Activated CD4-positive, alpha-beta T cell treated with anti-CD3 and anti-CD28 coated beads for 48 hours (primary cell): Measurements from ENCODE around the gene ATAD2B.

Experiments
- DNase-seq: peaks from one replicate; pipeline ENCODE4 v3.0.0-alpha.2; 2020

ATAD2B gene

DNA sequence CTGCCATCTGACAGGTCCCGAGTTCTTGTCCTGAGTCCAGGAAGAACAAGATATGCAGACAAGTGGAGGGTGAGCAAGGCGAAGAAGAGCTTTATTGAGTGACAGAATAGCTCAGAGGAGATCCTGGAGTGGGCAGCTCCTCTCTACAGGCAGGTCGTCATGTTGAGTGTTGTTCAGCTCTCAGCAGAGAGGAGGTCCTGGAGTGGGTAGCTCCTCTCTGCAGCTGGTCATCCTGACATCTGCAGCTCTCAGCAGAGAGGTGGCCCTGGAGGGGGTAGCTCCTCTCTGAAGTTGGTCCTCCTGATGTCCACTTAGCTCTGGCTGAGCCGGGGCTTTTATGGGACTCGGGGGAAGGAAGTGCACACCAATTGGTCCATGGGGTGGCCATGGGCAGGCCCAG is 90.4 kb downstream of the ATAD2B start:
- DNase-seq = no peak

DNA sequence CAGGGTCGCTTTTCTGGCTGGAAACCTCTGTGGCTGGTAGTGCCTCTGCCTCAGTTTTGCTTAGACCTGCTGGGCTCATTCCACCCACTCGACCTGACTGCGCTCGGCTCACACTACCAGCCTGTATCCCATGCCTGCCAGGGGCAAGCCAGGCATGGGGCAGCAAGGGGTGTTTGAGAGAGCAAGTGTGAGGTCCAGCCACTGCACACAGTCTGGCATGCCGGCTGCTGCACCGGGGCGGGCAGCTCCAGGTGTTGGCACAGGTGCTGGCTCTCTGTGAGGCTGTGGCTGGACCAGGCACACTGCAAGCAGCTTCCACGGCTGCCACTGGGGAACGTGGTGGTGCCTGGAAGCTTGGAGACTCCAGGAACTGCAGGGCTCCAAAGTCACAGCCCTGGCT is 90.9 kb downstream of the ATAD2B start:
- DNase-seq = no peak

- no peak for DNase-seq
These were observed 91.5 kb downstream of the ATAD2B start for GRCh38 chr2:23835423-23835822.

- no peak for DNase-seq
These were observed 97.9 kb downstream of the ATAD2B start for GRCh38 chr2:23828986-23829385.

DNA sequence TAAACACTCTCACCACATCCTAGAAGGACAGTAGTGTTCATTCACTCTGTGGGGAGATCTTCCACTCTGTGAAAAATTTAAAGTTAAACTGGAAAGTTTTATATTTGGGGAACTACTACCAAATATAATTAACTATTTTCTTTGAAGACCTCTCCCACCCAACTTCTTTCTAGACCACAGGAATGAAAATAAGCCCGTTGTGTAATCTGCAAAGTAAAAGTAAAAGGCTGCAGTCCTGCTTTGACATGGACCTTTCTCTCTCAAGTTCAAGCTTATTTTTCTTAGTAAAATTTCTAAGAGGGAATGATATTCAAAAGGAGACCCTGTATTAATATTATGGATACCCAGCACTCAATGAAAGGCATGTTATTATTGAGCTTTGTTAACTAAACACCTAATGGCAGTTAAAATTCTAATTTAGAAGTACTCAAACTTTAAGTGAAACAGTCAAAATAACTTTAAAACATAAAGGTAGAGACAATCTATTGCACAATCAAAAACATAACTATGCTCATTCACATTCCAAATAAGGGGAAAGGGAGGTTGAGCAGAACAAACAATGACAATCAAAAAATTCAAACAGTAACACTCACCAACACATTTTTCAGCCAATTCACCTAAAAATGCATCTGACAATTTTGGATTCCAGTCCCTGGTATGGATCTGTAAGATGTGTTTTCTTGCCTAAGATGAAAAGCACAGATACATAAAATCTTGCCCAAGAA is 98.5 kb downstream of the ATAD2B start:
- DNase-seq = no peak

DNA sequence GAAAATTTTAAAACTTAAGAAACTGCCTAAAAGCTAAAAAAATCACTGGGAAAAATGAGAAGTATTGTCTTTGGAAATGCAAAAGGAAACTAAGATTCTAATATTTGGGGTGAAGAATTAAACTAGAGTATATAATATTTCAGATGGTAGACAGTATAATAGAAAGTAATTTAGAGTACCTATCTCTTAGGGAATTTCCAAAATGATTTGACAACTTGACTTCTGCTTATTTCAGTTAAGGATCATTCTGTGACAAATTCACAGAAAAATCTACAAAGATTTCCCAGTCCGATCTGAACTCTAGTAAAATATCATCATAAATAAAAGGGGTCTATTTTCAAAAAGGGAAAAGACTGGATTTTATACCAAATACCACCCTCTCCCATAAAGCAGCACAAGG is 99.6 kb downstream of the ATAD2B start:
- no peak for DNase-seq

DNA sequence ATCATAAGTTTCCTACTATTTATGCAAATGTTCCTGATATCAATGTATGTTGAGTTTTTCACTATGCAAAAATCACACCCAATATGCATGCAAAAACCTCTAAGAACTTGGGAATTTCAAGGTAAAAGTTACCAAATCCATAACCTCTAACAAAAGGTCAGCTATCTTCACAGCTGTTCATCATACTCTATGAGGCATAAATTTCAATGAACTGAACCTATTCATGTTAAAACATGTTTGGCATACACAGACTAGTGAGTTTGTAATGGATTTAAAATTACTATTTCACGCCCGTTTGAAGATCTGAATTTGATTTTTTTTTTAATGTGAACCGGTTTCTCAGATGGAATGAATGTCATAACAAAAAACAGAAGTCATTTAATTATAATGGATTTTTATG is 100.2 kb downstream of the ATAD2B start:
- no peak for DNase-seq

GRCh38 chr2:23826040-23826439 is 100.9 kb downstream of the ATAD2B start:
- DNase-seq = no peak

DNA sequence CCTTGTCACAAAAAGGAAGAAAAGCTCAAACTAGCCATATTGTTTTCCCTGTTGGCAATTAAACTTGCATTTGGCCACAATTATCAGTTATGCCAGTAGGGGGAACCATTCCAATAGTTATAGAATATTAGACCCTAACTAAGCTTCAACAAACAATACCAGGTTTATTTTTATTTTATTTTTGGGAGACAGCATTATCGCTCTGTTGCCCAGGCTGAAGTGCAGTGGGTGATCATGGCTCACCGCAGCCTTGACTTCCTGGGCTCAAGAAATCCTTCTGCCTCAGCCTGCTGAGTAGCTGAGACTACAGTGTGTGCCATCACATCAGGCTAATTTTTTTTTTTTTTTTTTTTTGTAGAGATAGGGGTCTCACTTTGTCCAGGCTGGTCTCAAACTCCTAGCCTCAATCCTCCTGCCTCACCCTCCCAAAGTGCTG is 102.1 kb downstream of the ATAD2B start:
- DNase-seq = peak; percentile 13

DNA sequence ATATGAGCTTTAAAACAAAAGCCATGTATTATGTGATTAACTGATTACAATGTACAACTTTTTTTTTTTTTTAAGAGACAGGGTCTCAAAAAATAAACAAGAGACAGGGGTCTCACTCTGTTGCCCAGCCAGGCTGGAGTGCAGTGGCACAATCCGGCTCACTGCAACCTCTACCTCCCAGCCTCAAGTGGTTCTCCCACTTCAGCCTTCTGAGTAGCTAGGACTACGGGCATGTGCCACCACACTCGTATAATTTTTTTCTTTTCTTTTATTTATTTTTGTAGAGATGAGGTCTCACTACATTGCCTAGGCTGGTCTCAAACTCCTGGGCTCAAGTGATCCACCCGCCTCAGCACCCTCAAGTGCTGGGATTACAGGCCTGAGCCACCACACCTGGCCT is 103.1 kb downstream of the ATAD2B start:
- no peak for DNase-seq

GRCh38 chr2:23814963-23815362 is 112.0 kb downstream of the ATAD2B start:
- no peak for DNase-seq

GRCh38 chr2:23813438-23813837 is 113.5 kb downstream of the ATAD2B start:
- no peak for DNase-seq

DNA sequence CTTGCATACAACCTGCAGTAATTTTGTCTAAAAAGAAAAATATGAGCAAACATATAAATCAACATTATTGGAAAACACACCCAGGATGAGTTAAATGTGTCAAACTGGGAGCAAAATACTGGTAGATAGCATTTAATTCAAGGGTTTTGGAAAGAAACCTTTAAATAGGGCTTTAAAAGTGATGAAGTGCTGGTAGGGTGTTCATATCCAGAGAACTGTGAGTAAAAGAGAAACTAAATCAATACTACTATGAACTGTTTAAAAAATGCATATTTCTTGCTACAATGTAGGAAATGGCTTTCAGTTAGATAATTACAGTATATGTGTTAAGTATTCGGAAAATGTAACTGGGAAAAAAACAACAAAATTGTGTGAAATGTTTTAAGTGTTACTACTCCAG is 117.8 kb downstream of the ATAD2B start:
- DNase-seq = no peak

- no peak for DNase-seq
These were observed 120.2 kb downstream of the ATAD2B start for GRCh38 chr2:23806665-23807249.

DNA sequence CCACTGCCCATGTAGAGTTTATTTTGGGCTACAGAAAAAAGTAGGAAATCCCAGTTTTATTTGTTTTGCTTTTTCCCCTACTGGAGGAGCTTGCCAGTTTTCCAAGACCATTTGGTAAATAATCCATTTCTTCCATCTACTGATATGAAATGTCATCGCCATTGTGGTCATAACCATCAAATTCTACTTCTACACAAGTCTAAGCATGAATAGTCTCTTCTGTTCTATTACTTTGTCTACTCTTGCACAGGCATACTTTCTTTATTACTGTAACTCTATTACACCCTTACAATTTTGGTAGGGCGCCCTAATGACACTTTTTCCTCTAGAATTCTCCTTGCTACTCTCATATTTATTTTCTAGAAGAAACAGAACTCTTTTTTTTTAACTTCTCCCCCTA is 120.7 kb downstream of the ATAD2B start:
- no peak for DNase-seq

DNA sequence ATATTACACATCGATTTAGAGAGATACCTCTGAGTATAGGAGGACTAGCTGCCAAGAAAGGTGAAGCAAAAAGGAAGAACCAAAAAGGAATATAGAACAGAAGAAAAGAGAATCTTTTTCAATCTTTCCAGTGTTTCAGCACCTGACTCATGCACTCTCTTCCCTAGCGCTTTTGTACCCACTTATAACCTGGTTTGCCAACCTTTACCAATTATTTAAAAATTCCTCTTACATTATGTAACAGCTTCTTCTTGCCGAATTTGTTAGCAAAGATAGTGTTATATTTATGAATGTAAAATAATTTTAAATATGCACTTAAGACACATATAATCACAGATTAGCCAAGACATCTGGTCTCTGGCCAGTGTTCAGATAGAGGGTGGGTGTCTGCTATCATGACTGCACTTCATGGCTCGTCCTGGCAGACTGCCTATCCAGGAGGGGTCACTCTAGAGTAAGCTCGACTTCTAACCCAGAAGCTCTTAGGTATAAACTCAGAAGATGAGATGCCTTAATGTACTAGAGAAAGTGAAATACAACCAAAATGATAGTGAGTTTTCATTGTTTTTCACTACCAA is 122.9 kb downstream of the ATAD2B start:
- peak; percentile 12 for DNase-seq

DNA sequence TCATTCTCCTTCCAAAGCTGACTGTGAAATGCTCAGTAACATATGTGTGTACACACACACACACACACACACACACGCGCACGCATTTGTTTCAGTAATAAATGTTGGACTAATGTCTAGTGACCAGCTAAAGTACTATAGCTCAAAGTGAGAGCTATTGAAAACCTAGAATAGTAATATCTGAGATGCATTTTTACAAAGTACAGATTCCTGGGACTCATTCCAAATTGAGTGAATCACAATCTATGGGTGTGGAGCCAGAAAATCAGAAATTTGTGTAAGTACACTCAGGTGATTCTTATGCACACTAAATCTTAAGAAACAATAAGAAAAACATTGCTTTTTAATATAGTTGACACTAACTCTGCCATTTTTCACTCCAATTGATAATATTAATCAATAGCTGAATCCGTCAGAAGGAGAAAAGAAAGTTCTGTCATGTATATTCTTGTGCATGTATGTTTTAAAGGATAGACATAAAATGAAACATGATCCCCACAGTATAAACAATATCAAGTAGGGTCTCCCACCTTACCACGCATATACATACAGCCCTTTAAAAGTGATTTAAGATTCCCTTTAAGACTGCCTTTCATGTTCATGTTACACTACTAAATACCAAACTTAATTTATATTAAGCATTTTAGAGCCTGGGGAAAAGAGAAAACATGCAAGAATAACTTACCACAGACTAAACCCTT is 123.5 kb downstream of the ATAD2B start:
- DNase-seq = no peak

DNA sequence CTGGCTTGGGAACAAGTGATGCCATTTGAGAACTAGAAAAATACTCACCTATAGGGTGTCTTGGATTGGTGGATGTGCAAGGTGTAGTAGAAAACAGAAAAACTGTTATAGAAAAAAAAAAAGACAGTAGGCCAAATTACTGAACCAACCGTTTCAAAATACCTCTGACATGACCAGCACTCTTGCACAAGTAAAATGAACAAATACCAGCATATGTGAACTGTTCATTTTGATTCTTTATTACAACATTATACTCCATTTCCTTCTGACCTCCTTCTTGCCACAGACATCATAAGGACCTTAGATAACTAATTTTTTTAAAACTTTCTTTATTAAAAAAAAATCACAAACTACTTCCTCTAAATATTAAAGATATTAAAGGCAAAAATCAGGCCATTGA is 125.5 kb downstream of the ATAD2B start:
- no peak for DNase-seq

GRCh38 chr2:23794234-23794633 is 132.7 kb downstream of the ATAD2B start:
- no peak for DNase-seq

DNA sequence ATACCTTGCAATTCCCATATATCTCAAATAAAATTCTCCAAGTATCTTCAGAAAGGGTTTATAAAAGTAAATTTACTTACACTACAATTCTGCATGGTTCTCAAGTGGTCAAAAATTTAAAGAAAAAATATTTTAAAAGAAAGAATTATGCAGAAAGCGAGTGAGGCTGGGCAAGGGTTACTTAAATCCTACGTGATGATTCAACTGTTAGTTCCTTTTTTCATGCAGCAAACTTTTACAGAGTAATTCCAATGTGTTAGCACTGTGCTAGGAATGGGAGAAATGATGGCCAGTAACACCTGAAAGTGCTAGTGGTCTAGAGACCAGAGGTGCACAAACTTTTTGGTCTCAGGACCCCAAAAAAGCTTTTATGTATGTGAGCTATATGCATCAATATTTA is 133.4 kb downstream of the ATAD2B start:
- no peak for DNase-seq

GRCh38 chr2:23791030-23791429 is 135.9 kb downstream of the ATAD2B start:
- no peak for DNase-seq

DNA sequence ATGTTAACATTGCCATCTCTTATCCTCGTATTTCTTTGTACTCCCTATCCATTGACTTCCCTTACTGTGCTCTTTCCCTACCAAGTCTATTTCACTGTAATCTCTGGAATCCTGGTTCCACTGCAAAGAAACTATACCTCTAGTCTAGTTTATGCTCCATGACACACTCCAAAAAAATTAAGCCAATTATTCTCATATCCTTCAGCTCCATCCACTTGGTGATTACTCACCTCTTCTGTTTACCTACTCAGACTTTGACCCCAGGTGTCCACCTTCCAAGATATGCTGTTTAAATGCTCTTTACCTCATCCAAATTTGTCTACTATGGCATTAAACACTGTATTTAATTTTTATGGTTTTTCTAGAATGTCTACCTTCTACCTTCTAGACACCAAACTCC is 137.9 kb downstream of the ATAD2B start:
- DNase-seq = no peak

DNA sequence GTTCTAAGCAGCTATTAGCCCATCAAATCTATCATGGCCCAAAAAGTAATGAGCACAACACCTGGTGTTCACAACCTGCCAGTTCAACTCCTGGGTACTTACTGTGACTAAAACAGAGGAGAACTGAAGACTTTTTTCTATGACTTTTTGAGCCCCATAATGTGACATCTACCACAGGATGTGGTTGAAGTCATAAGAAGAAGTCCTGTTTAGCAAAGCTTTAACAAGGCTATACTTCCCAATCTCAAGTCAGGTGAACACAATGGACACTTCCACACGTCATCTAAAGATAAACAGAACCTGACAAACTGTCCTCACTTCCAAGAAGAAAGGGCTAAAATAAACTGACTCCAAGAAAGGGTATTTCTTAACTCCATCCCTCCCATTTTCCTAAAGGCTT is 138.8 kb downstream of the ATAD2B start:
- no peak for DNase-seq

DNA sequence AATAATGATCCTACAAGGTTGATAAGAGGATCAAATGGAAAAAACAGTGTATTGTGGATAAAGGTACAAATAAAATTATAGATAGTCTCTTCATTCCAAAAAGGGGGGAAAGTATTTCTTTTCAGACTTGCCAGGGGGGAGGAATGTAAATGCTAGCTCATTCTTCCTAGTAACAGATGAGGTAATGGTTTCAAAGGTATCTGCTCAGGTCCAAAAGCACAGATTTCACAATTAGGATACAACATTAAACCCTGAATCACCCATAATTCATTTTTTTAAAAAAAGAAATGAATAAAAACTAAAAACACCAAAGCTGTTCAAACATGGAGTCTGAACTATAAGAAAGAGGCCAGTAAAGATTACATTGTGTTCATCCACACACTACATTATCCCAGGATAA is 142.0 kb downstream of the ATAD2B start:
- DNase-seq = no peak
